Esophagus squamous epithelium (tissue), 5 donors: Measurements from ENCODE around the gene GRIN2C. TPM values are rescaled to one million over a fixed set of nuclear protein-coding genes. Genes with fewer than 3 reads are reported as not detected.

Source experiments
- DNase-seq: peaks from one replicate; lab custom pipeline; 2025; lab: John Stamatoyannopoulos, UW
- H3K27ac ChIP-seq, 4 donors: fragments of 200-600 bp; sonication (generic); one replicate each; pipeline ENCODE4 v1.5.1; 2016 to 2019; ENCODE audit warnings: mild to moderate bottlenecking in 1 of 4
- H3K27me3 ChIP-seq, 4 donors: fragments of 200-600 bp; sonication (generic); 1 replicate in 3 of 4; 2 replicates in 1 of 4; pipeline versions ENCODE4 v1.5.1 to v1.6.0; 2017 to 2021; ENCODE audit warnings: antibody characterized with exemption in 1 of 4
- H3K36me3 ChIP-seq, 3 donors: fragments of 200-600 bp; sonication (generic); one replicate each; pipeline ENCODE4 v1.5.1; 2016 to 2019
- H3K4me1 ChIP-seq, 3 donors: fragments of 200-600 bp; sonication (generic); one replicate each; pipeline ENCODE4 v1.5.1; 2017 to 2019
- H3K4me3 ChIP-seq, 4 donors: fragments of 200-600 bp; sonication (generic); 1 replicate in 3 of 4; 2 replicates in 1 of 4; pipeline ENCODE4 v1.5.1; 2016 to 2019; ENCODE audit warnings: mild to moderate bottlenecking in 2 of 4, moderate library complexity in 1 of 4
- H3K9me3 ChIP-seq, 3 donors: fragments of 200-600 bp; sonication (generic); one replicate each; pipeline ENCODE4 v1.5.1; 2016 to 2019
- CTCF ChIP-seq, 6 experiments: fragments of 450-650 bp in 4 of 6; fragments of 200-600 bp in 2 of 6; sonication (generic) in 2 of 6; IDR thresholded peaks; one replicate each; pipeline ENCODE4 v1.5.1; 2016 to 2019; ENCODE audit warnings: antibody characterized with exemption in 6 of 6, mild to moderate bottlenecking in 4 of 6, moderate library complexity in 4 of 6
- POLR2A ChIP-seq, 4 donors: fragments of 450-650 bp; IDR thresholded peaks; one replicate each; pipeline ENCODE4 v1.6.1; 2017; ENCODE audit warnings: antibody characterized with exemption in 4 of 4, mild to moderate bottlenecking in 4 of 4, moderate library complexity in 3 of 4
- WGBS, 2 donors: methylation state at CpG; one replicate each; pipeline ENCODE4 v1.1.5; 2018; 5-methylcytosine and 5-hydroxymethylcytosine counted together
- intact Hi-C: fragments of 100-400 bp; cut with DNase I; formaldehyde crosslinking; loops from one replicate; pipeline ENCODE4 v1.15.0; 2022
- total RNA-seq, 4 donors: library from RNA; depleted of rRNA; stranded (reverse); fragments of >200 nt; gene quantifications; one replicate each; pipeline ENCODE4 v1.1.0, GENCODE V29; 2016
- donor health status: DM: yes; HTN: yes; CAD: no.

The GRIN2C gene
- total RNA-seq, 4 donors from 2014 or later = 0.13 to 4.6 (median 0.19) TPM; not detected in 1

- H3K27ac ChIP-seq = no peak overlapping the region
- no peaks in the 10 kb centered on the region for H3K36me3 ChIP-seq
- peaks cover 20 to 36% (median 28%) of the 10 kb centered on the region in 3 donors for H3K4me1 ChIP-seq
- peaks cover 0 to 24% (median 0%) of the 10 kb centered on the region in 4 donors for H3K27me3 ChIP-seq
- no CpG with 5 or more reads among the region's 26 CpGs for WGBS, 2 donors
- H3K4me3 ChIP-seq = peak overlapping the region in 2 of 4 donors; percentile 50 to 70
- no peak for DNase-seq
- intact Hi-C loops = no loop called here
- H3K9me3 ChIP-seq = no peaks in the 10 kb centered on the region
- TF ChIP-seq POLR2A (IDR thresholded peaks at IDR 0.05) (no peak), CTCF (IDR thresholded peaks at IDR 0.05) (no peak)
Observed at GRCh38 chr17:74843352-74843627, 16.4 kb downstream of the GRIN2C start.

GRCh38 chr17:74842599-74843351, 16.9 kb downstream of the GRIN2C start:
- H3K4me3 ChIP-seq = peak overlapping the region; percentile 31 to 70 (median 44)
- TF ChIP-seq CTCF (IDR thresholded peaks at IDR 0.05) = peak in 5 of 6 experiments; percentile 47 to 62 (median 60)
- no peak for TF ChIP-seq POLR2A (IDR thresholded peaks at IDR 0.05)
- H3K27ac ChIP-seq = peak overlapping the region in 2 of 4 donors; percentile 28 to 51

GRCh38 chr17:74842146-74842598, 17.5 kb downstream of the GRIN2C start:
- Histone ChIP-seq H3K36me3 (peaks cover 0 to 8% (median 0%) of the 10 kb centered on the region in 3 donors), H3K27ac (peak overlapping the region in 2 of 4 donors; percentile 28 to 51), H3K4me3 (peak overlapping the region; percentile 31 to 70 (median 44)), H3K27me3 (peaks cover 0 to 24% (median 0%) of the 10 kb centered on the region in 4 donors), H3K9me3 (no peaks in the 10 kb centered on the region), H3K4me1 (peaks cover 20 to 36% (median 28%) of the 10 kb centered on the region in 3 donors)
- intact Hi-C loops = no loop called here
- DNase-seq = no peak
- TF ChIP-seq CTCF (IDR thresholded peaks at IDR 0.05) (no peak), POLR2A (IDR thresholded peaks at IDR 0.05) (no peak)
- 43 to 60% methylated on average over 1 of the region's 8 CpGs for WGBS, 2 donors

More at GRCh38 chr17:74842599-74843351, 16.9 kb downstream of the GRIN2C start:
- Histone ChIP-seq H3K4me1 (peaks cover 20 to 36% (median 28%) of the 10 kb centered on the region in 3 donors), H3K9me3 (no peaks in the 10 kb centered on the region), H3K36me3 (peaks cover 0 to 2% (median 0%) of the 10 kb centered on the region in 3 donors), H3K27me3 (peaks cover 0 to 24% (median 0%) of the 10 kb centered on the region in 4 donors)
- WGBS, 2 donors = no CpG with 5 or more reads among the region's 88 CpGs
- DNase-seq = no peak
- intact Hi-C loops = no loop called here

GRCh38 chr17:74840989-74841666, 18.6 kb downstream of the GRIN2C start:
- Histone ChIP-seq H3K9me3 (no peaks in the 10 kb centered on the region), H3K36me3 (peaks cover 4 to 18% (median 6%) of the 10 kb centered on the region in 3 donors), H3K4me1 (peaks cover 20 to 36% (median 28%) of the 10 kb centered on the region in 3 donors), H3K4me3 (no peak overlapping the region), H3K27me3 (peaks cover 0 to 24% (median 0%) of the 10 kb centered on the region in 4 donors), H3K27ac (peak overlapping the region in 3 of 4 donors; percentile 17 to 64 (median 51))
- intact Hi-C loops = no loop called here
- DNase-seq = no peak
- WGBS, 2 donors = 8 to 26% methylated on average over 9 to 12 of the region's 13 CpGs
- no peak for TF ChIP-seq POLR2A (IDR thresholded peaks at IDR 0.05)
- no peak for TF ChIP-seq CTCF (IDR thresholded peaks at IDR 0.05)
